Neural cell (in vitro differentiated cells): ENCODE data around the gene PNCK. TPM values are rescaled to one million over a fixed set of nuclear protein-coding genes. Genes with fewer than 3 reads are reported as not detected.
"Not testable (repeated sequence)": the region's sequence is repeated elsewhere in the genome, so short reads cannot be mapped to it uniquely, and the experiment has no call there.

Experiments
- H2AFZ ChIP-seq: fragments of 200-600, 300-800 bp; sonication (generic), shearing (Covaris generic); 2 replicates; pipeline ENCODE4 v1.6.0; 2014; ENCODE audit warnings: low read depth, mild to moderate bottlenecking, antibody characterized with exemption, low read length, moderate library complexity
- H3F3A ChIP-seq: fragments of 200-600 bp; shearing (Covaris generic); 2 replicates; pipeline ENCODE4 v1.6.1; 2016; ENCODE audit warnings: mild to moderate bottlenecking, moderate library complexity, mixed read lengths, antibody characterized with exemption, low read length; ENCODE audit not compliant: insufficient read depth, poor library complexity, severe bottlenecking
- H3K27ac ChIP-seq: fragments of 200-600, 300-800 bp; sonication (generic), shearing (Covaris generic); 2 replicates; pipeline ENCODE4 v1.5.1; 2014; ENCODE audit warnings: mild to moderate bottlenecking, low read length, moderate library complexity
- H3K27me3 ChIP-seq: fragments of 300-800, 200-600 bp; sonication (generic), shearing (Covaris generic); 2 replicates; pipeline ENCODE4 v1.6.0; 2014; ENCODE audit warnings: mild to moderate bottlenecking, low read depth, low read length, moderate library complexity; ENCODE audit not compliant: insufficient read depth
- H3K36me3 ChIP-seq: fragments of 300-800, 200-600 bp; sonication (generic), shearing (Covaris generic); 2 replicates; pipeline ENCODE4 v1.5.1; 2014; ENCODE audit warnings: mild to moderate bottlenecking, antibody characterized with exemption, low read length, moderate library complexity; ENCODE audit not compliant: insufficient read depth
- H3K4me2 ChIP-seq: fragments of 300-800, 200-600 bp; sonication (generic), shearing (Covaris generic); 2 replicates; pipeline ENCODE4 v1.6.0; 2014; ENCODE audit warnings: mild to moderate bottlenecking, low read length
- H3K4me3 ChIP-seq: fragments of 300-800, 200-600 bp; sonication (generic), shearing (Covaris generic); 2 replicates; pipeline ENCODE4 v1.5.1; 2014; ENCODE audit warnings: mild to moderate bottlenecking, low read length, moderate library complexity
- H3K79me2 ChIP-seq: fragments of 200-600 bp; shearing (Covaris generic); replicated peaks from 2 replicates; pipeline ENCODE4 v1.6.0; 2014; ENCODE audit warnings: mild to moderate bottlenecking, low read length, moderate library complexity; ENCODE audit not compliant: insufficient read depth
- H3K9ac ChIP-seq: fragments of 300-800, 200-600 bp; sonication (generic), shearing (Covaris generic); 2 replicates; pipeline ENCODE4 v1.6.1; 2016; ENCODE audit warnings: mild to moderate bottlenecking, low read length, mixed read lengths
- H3K9me2 ChIP-seq: fragments of 200-600 bp; shearing (Covaris generic); 2 replicates; pipeline ENCODE4 v1.6.1; 2016; ENCODE audit warnings: mild to moderate bottlenecking, low read length, mixed read lengths; ENCODE audit not compliant: insufficient read depth
- H3K9me3 ChIP-seq: fragments of 200-600, 300-800 bp; sonication (generic), shearing (Covaris generic); 2 replicates; pipeline ENCODE4 v1.6.1; 2016; ENCODE audit warnings: mild to moderate bottlenecking, mixed run types, low read length, moderate library complexity, mixed read lengths
- H4K20me1 ChIP-seq: fragments of 200-600 bp; shearing (Covaris generic); 2 replicates; pipeline ENCODE4 v1.6.1; 2016; ENCODE audit warnings: mild to moderate bottlenecking, mixed run types; ENCODE audit not compliant: insufficient read depth
- EP300 ChIP-seq: fragments of 450-650 bp; conservative IDR thresholded peaks from 2 replicates; pipeline ENCODE4 v1.6.1; 2014; ENCODE audit warnings: antibody characterized with exemption, mild to moderate bottlenecking, moderate library complexity; ENCODE audit not compliant: poor library complexity, severe bottlenecking
- EZH2 ChIP-seq: fragments of 200-600, 300-800 bp; shearing (Covaris generic), sonication (generic); IDR thresholded peaks from 2 replicates; pipeline ENCODE4 v1.6.1; 2014; ENCODE audit warnings: antibody characterized with exemption, low read length, borderline replicate concordance, mild to moderate bottlenecking; ENCODE audit not compliant: insufficient read depth, poor library complexity, severe bottlenecking
- MXI1 ChIP-seq: fragments of 450-650 bp; conservative IDR thresholded peaks from 2 replicates; pipeline ENCODE4 v1.6.1; 2014; ENCODE audit warnings: antibody characterized with exemption, mild to moderate bottlenecking; ENCODE audit not compliant: poor library complexity, severe bottlenecking
- POLR2AphosphoS5 ChIP-seq: IDR thresholded peaks from 2 replicates; pipeline ENCODE4 v1.6.1; 2012
- RAD21 ChIP-seq: fragments of 450-650 bp; conservative IDR thresholded peaks from 2 replicates; pipeline ENCODE4 v1.6.1; 2014; ENCODE audit warnings: antibody characterized with exemption, mild to moderate bottlenecking, moderate library complexity
- REST ChIP-seq: IDR thresholded peaks from 2 replicates; pipeline ENCODE4 v1.6.1; 2012; ENCODE audit warnings: borderline replicate concordance
- SMC3 ChIP-seq: fragments of 450-650 bp; conservative IDR thresholded peaks from 2 replicates; pipeline ENCODE4 v1.6.1; 2014; ENCODE audit warnings: antibody characterized with exemption, mild to moderate bottlenecking, moderate library complexity; ENCODE audit not compliant: poor library complexity
- TAF1 ChIP-seq: IDR thresholded peaks from 2 replicates; pipeline ENCODE4 v1.6.1; 2012; ENCODE audit warnings: low read depth
- polyA plus RNA-seq: library from polyadenylated mRNA; depleted of rRNA; stranded (reverse); fragments of >200 nt; gene quantifications from 2 replicates; pipeline ENCODE4 v1.2.3, GENCODE V29; 2014
- TF ChIP-seq, protein P1 (sequence below): fragments of 450-650 bp; IDR thresholded peaks from 2 replicates; pipeline ENCODE4 v1.5.1; 2014; ENCODE audit warnings: antibody characterized with exemption, mild to moderate bottlenecking, moderate library complexity; ENCODE audit not compliant: poor library complexity, severe bottlenecking

The PNCK gene
- polyA plus RNA-seq, 1 donor from 2014 or later = 9.5 TPM

DNA sequence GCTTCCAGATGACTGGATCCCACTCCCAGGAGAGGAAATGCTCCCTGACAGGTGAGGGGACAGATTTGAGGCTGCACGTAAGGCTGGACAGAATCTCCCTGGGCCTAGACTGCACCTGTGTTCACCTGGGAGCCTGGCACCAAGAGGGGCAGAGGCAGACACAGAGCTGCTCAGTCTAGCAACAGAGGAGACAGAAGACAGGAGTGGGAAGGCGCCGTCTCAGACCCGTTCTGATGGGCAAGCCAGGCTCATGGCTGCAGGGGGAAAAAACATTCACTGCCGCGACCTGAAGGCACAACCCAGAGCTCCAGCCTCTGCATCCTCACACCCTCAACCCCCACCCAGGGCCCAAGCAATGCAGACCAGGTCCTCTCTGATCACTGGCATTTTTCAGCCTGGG lies 33.8 kb upstream of the PNCK start:
- Histone ChIP-seq H3K27ac (no peak overlapping the region), H3K9me3 (no peaks in the 10 kb centered on the region), H3K36me3 (no peaks in the 10 kb centered on the region), H3K9ac (no peak overlapping the region), H3F3A (no peaks in the 10 kb centered on the region), H3K4me3 (no peak overlapping the region), H3K9me2 (no peaks in the 10 kb centered on the region), H3K79me2 (no peaks in the 10 kb centered on the region), H3K4me2 (no peak overlapping the region), H2AFZ (no peak overlapping the region), H4K20me1 (no peaks in the 10 kb centered on the region), H3K27me3 (no peaks in the 10 kb centered on the region)
- TF ChIP-seq MXI1 (no peak), EP300 (no peak), REST (no peak), SMC3 (no peak), POLR2AphosphoS5 (no peak), RAD21 (no peak), TAF1 (no peak), EZH2 (no peak)
- TF ChIP-seq, protein P1, sequence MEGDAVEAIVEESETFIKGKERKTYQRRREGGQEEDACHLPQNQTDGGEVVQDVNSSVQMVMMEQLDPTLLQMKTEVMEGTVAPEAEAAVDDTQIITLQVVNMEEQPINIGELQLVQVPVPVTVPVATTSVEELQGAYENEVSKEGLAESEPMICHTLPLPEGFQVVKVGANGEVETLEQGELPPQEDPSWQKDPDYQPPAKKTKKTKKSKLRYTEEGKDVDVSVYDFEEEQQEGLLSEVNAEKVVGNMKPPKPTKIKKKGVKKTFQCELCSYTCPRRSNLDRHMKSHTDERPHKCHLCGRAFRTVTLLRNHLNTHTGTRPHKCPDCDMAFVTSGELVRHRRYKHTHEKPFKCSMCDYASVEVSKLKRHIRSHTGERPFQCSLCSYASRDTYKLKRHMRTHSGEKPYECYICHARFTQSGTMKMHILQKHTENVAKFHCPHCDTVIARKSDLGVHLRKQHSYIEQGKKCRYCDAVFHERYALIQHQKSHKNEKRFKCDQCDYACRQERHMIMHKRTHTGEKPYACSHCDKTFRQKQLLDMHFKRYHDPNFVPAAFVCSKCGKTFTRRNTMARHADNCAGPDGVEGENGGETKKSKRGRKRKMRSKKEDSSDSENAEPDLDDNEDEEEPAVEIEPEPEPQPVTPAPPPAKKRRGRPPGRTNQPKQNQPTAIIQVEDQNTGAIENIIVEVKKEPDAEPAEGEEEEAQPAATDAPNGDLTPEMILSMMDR = no peak

DNA sequence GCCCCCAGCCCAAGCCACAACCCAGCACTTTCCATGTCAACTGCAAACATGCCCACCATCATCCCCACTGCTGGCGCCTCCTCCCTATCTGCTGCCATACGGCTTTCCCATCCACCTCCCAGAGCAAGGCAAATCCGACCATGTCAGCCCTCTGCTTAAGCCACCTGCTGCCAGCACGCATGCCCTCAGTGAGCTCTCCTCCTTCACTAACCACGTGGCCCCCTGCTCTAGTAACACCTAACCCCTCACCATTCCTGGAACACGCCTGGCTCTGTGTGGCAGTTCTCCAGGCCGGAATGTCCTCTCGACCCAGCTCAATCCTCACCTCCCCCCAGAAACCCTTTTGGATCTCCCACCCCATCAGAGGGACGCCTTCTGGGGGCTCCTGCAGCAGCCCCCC lies 33.2 kb upstream of the PNCK start:
- Histone ChIP-seq H3K9me3 (no peaks in the 10 kb centered on the region), H3K9me2 (no peaks in the 10 kb centered on the region), H3K36me3 (no peaks in the 10 kb centered on the region), H3K27me3 (no peaks in the 10 kb centered on the region), H3K27ac (no peak overlapping the region), H3K9ac (no peak overlapping the region), H3K79me2 (no peaks in the 10 kb centered on the region), H3K4me3 (no peak overlapping the region), H3F3A (no peaks in the 10 kb centered on the region), H3K4me2 (no peak overlapping the region), H4K20me1 (no peaks in the 10 kb centered on the region), H2AFZ (no peak overlapping the region)
- no peak for TF ChIP-seq EZH2

DNA sequence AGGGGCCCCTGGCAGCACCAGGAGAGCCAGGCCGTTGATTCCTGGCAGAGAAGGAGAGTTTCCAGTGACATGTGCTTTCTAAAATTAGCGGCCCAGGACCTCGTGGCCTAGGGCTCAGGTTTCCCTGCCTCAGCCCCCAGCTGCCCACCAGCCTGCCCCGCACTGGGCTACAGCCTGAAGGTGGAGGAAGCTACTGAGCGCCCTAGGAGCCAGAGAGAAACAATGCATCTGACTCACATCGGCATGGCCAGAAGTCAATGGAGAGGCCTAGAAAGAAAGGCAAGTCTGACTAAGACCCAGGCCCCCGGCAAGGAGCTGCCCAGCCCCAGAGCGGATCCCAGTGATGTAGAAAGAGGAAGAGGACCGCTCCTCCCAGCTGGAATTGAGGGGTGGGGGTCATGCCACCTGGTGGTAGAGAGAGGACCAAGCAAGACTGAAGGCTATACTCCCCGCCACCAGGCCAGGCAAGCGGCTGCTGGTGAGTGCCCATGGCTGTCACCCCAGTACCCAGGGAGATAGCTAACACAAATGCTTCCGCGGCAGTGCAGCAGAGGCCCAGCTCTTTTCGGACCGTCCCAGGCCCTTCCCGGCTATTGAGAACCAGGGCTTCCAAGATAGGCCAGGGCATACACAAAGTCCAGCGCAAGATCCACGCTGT lies 31.9 kb upstream of the PNCK start:
- not testable (repeated sequence) for H3K4me3 ChIP-seq, H3F3A ChIP-seq, H3K27me3 ChIP-seq, H3K9ac ChIP-seq, H3K9me2 ChIP-seq, H4K20me1 ChIP-seq, H3K36me3 ChIP-seq, H3K4me2 ChIP-seq, H2AFZ ChIP-seq, H3K79me2 ChIP-seq, H3K9me3 ChIP-seq, H3K27ac ChIP-seq

DNA sequence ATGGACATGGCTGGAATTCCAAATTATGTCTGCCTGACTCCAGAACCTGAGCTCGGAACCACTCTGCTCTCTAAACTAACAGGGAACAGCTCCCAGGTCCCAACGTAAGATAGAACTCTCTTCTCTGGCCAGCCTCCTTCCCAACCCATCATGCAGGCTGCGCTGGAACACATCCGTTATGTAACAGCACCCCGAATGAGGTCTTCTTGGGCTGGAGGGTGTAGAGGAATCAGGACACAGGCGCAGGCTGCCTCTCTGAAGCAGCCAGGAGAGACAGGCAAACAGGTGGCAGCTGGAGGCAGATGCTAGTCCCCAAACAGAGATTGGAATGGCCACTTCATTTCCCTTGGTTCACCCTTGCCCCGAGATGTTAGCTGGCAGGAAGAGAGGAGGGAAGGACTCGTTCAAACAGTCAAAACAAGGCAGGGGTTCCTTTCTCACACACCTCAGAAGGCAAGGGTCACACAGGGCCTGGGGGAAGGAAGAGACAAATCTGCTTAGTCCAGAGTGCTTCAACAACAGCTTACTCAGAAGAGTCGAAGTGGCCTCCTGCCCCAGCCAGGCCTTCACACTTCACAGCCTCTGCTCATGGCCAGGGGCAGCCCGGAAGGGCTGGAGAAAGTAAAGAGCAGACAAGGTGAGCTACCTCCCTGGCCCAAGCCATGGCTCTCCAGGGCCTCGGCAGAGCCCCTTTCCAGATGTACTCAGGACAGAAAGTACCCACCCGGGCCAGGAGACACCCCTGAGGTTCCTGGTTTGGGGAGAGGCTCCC lies 31.2 kb upstream of the PNCK start:
- not testable (repeated sequence) for H3K79me2 ChIP-seq, H3K36me3 ChIP-seq, H3K27ac ChIP-seq

More for the DNA sequence above, 31.2 kb upstream of the PNCK start:
- not testable (repeated sequence) for H3F3A ChIP-seq, H2AFZ ChIP-seq, H3K9me2 ChIP-seq, H3K4me3 ChIP-seq, H3K9me3 ChIP-seq, H3K27me3 ChIP-seq, H4K20me1 ChIP-seq, H3K4me2 ChIP-seq, H3K9ac ChIP-seq
